ENCODE results near the gene SELENOP. TPM values are rescaled to one million over a fixed set of nuclear protein-coding genes. Genes with fewer than 3 reads are reported as not detected.

Gene SELENOP
- total and polyA plus RNA-seq, 2 of the 8 experiments (the other 6 are each of a cell fraction or from before 2014, with no cell fraction given), result 5.5 to 19.4 TPM

DNA sequence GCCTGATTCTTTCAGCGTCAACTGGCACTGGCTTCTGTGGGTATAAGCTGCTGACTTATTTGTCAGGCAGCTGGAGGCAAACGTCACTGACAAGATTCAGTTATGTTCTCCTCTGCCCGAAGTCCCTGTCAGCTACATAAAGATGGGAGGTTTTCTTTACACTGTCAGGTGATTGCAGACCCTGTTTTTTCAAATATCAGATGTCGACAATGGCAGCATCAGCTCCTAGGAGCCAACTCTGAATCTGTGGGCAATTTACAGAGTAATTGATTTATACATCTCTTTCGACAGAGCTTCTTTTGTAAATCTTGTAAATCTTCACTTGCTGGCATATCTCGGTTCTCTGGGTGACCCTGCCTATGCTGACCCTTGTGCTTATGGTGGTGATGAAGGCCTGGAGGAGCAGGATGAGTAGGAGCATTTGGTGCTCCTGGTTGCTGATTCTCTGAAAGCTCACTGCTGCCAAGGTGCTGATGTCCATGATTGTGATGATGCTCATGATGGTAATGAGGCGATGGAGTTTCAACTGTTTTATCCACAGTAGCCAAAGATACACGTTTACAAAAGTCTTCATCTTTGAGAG, 10.9 kb downstream of the SELENOP start:
- no peak overlapping the region for H2BK5ac ChIP-seq (ENCODE audit: low read depth, low read length)
- no peaks in the 10 kb centered on the region for H3K27me3 ChIP-seq (replicated peaks in 1 of 4; ENCODE audit: control insufficient read depth in 3 of 4, extremely low read depth in 1 of 4, insufficient read depth in 3 of 4, low read length in 3 of 4)
- H3K23me2 ChIP-seq (ENCODE audit: low read depth, low read length), result peaks cover 2% of the 10 kb centered on the region; the same call in 1 of the 2 replicates
- H3K36me3 ChIP-seq (ENCODE audit: control insufficient read depth in 2 of 4, insufficient read depth in 4 of 4, low read length in 3 of 4), result peaks cover 0 to 26% (median 3%) of the 10 kb centered on the region in 4 experiments; a peak in 2 of 8 replicates
- no peak overlapping the region for H2BK15ac ChIP-seq (ENCODE audit: low read length)
- no peak overlapping the region for H3K4me2 ChIP-seq (ENCODE audit: insufficient read depth in 1 of 2, low read depth in 2 of 2, low read length in 2 of 2)
- H4K8ac ChIP-seq (ENCODE audit: extremely low read depth, insufficient read depth, low read length), result no peak overlapping the region
- ChIA-PET CTCF (ENCODE audit: partially characterized antibody) (interaction anchor here (0.6 to 0.7 kb wide), 2 partner anchors 89 to 1291 kb away, joined by 3 read pairs; no protein-coding TSS in a partner anchor), POLR2A (ENCODE audit: partially characterized antibody) (no interaction called here)
- H3K79me2 ChIP-seq (ENCODE audit: control insufficient read depth in 1 of 2, insufficient read depth in 2 of 2, low read length in 2 of 2), result no peaks in the 10 kb centered on the region
- H3K79me1 ChIP-seq (ENCODE audit: low read depth, low read length), result no peaks in the 10 kb centered on the region
- H3K14ac ChIP-seq (ENCODE audit: insufficient read length), result no peak overlapping the region
- no peak overlapping the region for H3K56ac ChIP-seq (replicated peaks; ENCODE audit: insufficient read length, low read depth, low read length)
- no peaks in the 10 kb centered on the region for H3K9me3 ChIP-seq (ENCODE audit: insufficient read depth in 2 of 2, low read depth in 1 of 2, low read length in 1 of 2)
- H2BK20ac ChIP-seq (ENCODE audit: low read length), result no peak overlapping the region
- 84% methylated on average over 8 of the region's 8 CpGs; no CpG with 5 or more reads in 1 of the 2 experiments for WGBS, 2 experiments (ENCODE audit: extremely low coverage in 1 of 2, insufficient coverage in 1 of 2, insufficient read length in 1 of 2, insufficient replicate concordance in 2 of 2, low coverage in 1 of 2, low lambda C conversion rate in 2 of 2, missing lambda C conversion rate in 1 of 2)
- no peaks in the 10 kb centered on the region for H4K20me1 ChIP-seq (replicated peaks in 1 of 2; ENCODE audit: control insufficient read depth in 1 of 2, insufficient read depth in 2 of 2, low read length in 2 of 2)
- H4K5ac ChIP-seq (ENCODE audit: insufficient read length, low read depth, low read length), result no peak overlapping the region
- no peak overlapping the region for H3K4me3 ChIP-seq (ENCODE audit: extremely low read depth in 1 of 4, insufficient read depth in 2 of 4, low read depth in 3 of 4, low read length in 4 of 4)
- FAIRE-seq (no peak), DNase-seq (ENCODE audit: low read depth in 1 of 2, low spot score in 2 of 2) (no peak)
- no peaks in the 10 kb centered on the region for H3K4me1 ChIP-seq (replicated peaks in 1 of 4; ENCODE audit: control insufficient read depth in 3 of 4, insufficient read depth in 4 of 4, low read length in 3 of 4)
- TF ChIP-seq RXRA (IDR thresholded peaks at IDR 0.05; ENCODE audit: insufficient read depth, low read depth, low read length) (no peak), CTBP2 (IDR thresholded peaks at IDR 0.05; ENCODE audit: borderline replicate concordance, insufficient read depth, insufficient read length, low read length) (no peak), YY1 (IDR thresholded peaks at IDR 0.05; ENCODE audit: low read depth, low read length) (no peak), NANOG (IDR thresholded peaks at IDR 0.05; ENCODE audit: insufficient read depth, low read depth, low read length, poor library complexity, severe bottlenecking) (no peak), POU5F1 (IDR thresholded peaks at IDR 0.05; ENCODE audit: low read depth, low read length) (no peak), BRCA1 (IDR thresholded peaks at IDR 0.05; ENCODE audit: low read depth, low read length) (no peak), CHD2 (IDR thresholded peaks at IDR 0.05; ENCODE audit: low read length) (no peak), CHD1 (IDR thresholded peaks at IDR 0.05; ENCODE audit: low read depth, low read length) (no peak), PHF8 (conservative IDR thresholded peaks at IDR 0.05; ENCODE audit: low read depth, low read length) (no peak), KDM4A (IDR thresholded peaks at IDR 0.05; ENCODE audit: low read depth, low read length, severe bottlenecking) (no peak)
- H3K27ac ChIP-seq (ENCODE audit: low read depth, low read length), result no peak overlapping the region
- H2BK120ac ChIP-seq (replicated peaks; ENCODE audit: low read depth, low read length), result no peak overlapping the region
- no peak overlapping the region for H3K9ac ChIP-seq (replicated peaks in 1 of 4; ENCODE audit: extremely low read depth in 1 of 4, low read depth in 3 of 4, low read length in 3 of 4)
- no peak overlapping the region for H2AFZ ChIP-seq (ENCODE audit: low read length)
- no peak overlapping the region for H4K91ac ChIP-seq (replicated peaks; ENCODE audit: insufficient read length, low read length)
- no peak overlapping the region for H2AK5ac ChIP-seq (ENCODE audit: low read depth, low read length)
- no peak overlapping the region for H2BK12ac ChIP-seq (ENCODE audit: low read depth, low read length)
- H3K23ac ChIP-seq (ENCODE audit: insufficient read length), result no peak overlapping the region
- H3K18ac ChIP-seq (ENCODE audit: extremely low read depth, low read length), result no peak overlapping the region
- H3K4ac ChIP-seq (replicated peaks; ENCODE audit: insufficient read length, low read depth, low read length), result no peak overlapping the region
